ENCODE data around the gene TP53BP2.

- no peak for TF ChIP-seq CTCF (IDR thresholded peaks at IDR 0.05)
- TF ChIP-seq POLR2A (IDR thresholded peaks at IDR 0.05) = no peak
Measured at GRCh38 chr1:223729906-223730305, 115.8 kb downstream of the TP53BP2 start.
